Measurements from ENCODE around the gene MAP3K2. TPM values are rescaled to one million over a fixed set of nuclear protein-coding genes. Genes with fewer than 3 reads are reported as not detected.

MAP3K2 gene
- total and polyA plus RNA-seq, 2 of the 4 experiments (the other 2 are of a cell fraction) = 6.2 to 30.8 TPM

DNA sequence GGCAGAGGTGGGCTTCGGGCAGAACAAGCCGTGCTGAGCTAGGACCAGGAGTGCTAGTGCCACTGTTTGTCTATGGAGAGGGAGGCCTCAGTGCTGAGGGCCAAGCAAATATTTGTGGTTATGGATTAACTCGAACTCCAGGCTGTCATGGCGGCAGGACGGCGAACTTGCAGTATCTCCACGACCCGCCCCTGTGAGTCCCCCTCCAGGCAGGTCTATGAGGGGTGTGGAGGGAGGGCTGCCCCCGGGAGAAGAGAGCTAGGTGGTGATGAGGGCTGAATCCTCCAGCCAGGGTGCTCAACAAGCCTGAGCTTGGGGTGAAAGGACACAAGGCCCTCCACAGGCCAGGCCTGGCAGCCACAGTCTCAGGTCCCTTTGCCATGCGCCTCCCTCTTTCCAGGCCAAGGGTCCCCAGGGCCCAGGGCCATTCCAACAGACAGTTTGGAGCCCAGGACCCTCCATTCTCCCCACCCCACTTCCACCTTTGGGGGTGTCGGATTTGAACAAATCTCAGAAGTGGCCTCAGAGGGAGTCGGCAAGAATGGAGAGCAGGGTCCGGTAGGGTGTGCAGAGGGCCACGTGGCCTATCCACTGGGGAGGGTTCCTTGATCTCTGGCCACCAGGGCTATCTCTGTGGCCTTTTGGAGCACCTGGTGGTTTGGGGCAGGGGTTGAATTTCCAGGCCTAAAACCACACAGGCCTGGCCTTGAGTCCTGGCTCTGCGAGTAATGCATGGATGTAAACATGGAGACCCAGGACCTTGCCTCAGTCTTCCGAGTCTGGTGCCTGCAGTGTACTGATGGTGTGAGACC, 30.7 kb upstream of the MAP3K2 start, which contains the start of gene PROC:
Gene PROC (plus strand): TSS at position 128 of the 812 bp plus-strand sequence. CDS start 1,516 bp downstream, outside the sequence.
- H3K9me3 ChIP-seq (ENCODE audit: control insufficient read depth, insufficient read depth, low read length) = no peaks in the 10 kb centered on the region
- peaks cover 24% of the 10 kb centered on the region for H3K27me3 ChIP-seq (ENCODE audit: control insufficient read depth, insufficient read depth, low read length)
- no peak within 1 kb of the TSS for H4K91ac ChIP-seq (ENCODE audit: insufficient read depth, low read depth, low read length)
- no peak within 1 kb of the TSS for H3K9ac ChIP-seq (ENCODE audit: low read depth, low read length)
- 86% methylated on average over 4 of the region's 16 CpGs; no CpG with 5 or more reads in 1 of the 2 experiments for WGBS, 2 experiments (ENCODE audit: extremely low coverage in 2 of 2, insufficient read length in 1 of 2)
- no TSS peak for BruUV-seq (replicated peaks)
- DNase-seq (no peak), ATAC-seq (ENCODE audit: low read depth) (no peak)
- no peak within 1 kb of the TSS for H3K23ac ChIP-seq (ENCODE audit: low read depth, low read length)
- no peak within 1 kb of the TSS for H2BK5ac ChIP-seq (ENCODE audit: low read depth, low read length, poor library complexity, severe bottlenecking)
- H2AK9ac ChIP-seq (replicated peaks; ENCODE audit: low read depth, low read length, poor library complexity) = no peak within 1 kb of the TSS
- no peak within 1 kb of the TSS; the same call in 1 of the 2 replicates for H3K4ac ChIP-seq (ENCODE audit: low read depth, low read length)
- no peak within 1 kb of the TSS for H3K27ac ChIP-seq (ENCODE audit: insufficient read depth, low read length)
- no peak within 1 kb of the TSS for H2BK20ac ChIP-seq (ENCODE audit: low read depth, low read length)
- H4K20me1 ChIP-seq (ENCODE audit: insufficient read depth, low read length) = no peaks in the 10 kb centered on the region; the same call in 1 of the 2 replicates
- in situ Hi-C loops (cut with MboI; ENCODE audit: low sequenced_read_pairs) = no loop called here
- H3K4me1 ChIP-seq (ENCODE audit: control insufficient read depth, insufficient read depth, low read length) = peaks cover 12% of the 10 kb centered on the region
- H3K79me1 ChIP-seq (ENCODE audit: low read depth in 1 of 2, low read length in 2 of 2) = peaks cover 0 to 4% of the 10 kb centered on the region in 2 experiments; a peak in 1 of 4 replicates
- H4K5ac ChIP-seq (ENCODE audit: low read depth, low read length) = no peak within 1 kb of the TSS
- ChIA-PET CTCF (no interaction called here), POLR2A (ENCODE audit: unreplicated experiment) (no interaction called here)
- H2BK120ac ChIP-seq (ENCODE audit: low read depth, low read length) = no peak within 1 kb of the TSS
- H3K9me1 ChIP-seq (ENCODE audit: insufficient read depth, low read length) = peaks cover 11% of the 10 kb centered on the region; the same call in 1 of the 2 replicates
- dilution Hi-C loops (cut with HindIII; ENCODE audit: low sequenced_read_pairs, unreplicated experiment) = no loop called here
- H3K4me2 ChIP-seq (ENCODE audit: low read depth, low read length) = no peak within 1 kb of the TSS
- no peak within 1 kb of the TSS; the same call in 2 of the 3 replicates for H2BK15ac ChIP-seq (ENCODE audit: low read depth, low read length)
- peak within 1 kb of the TSS; percentile 43; the same call in 1 of the 2 replicates for H2AK5ac ChIP-seq (ENCODE audit: low read depth, low read length)
- peak within 1 kb of the TSS; percentile 49 for H2AFZ ChIP-seq (replicated peaks; ENCODE audit: low read length, poor library complexity)
- H3K4me3 ChIP-seq (ENCODE audit: insufficient read depth, low read depth, low read length) = no peak within 1 kb of the TSS
- intact Hi-C loops (cut with micrococcal nuclease) = no loop called here
- no peak within 1 kb of the TSS for H4K8ac ChIP-seq (ENCODE audit: low read depth in 2 of 2, low read length in 2 of 2)
- H3K36me3 ChIP-seq (ENCODE audit: control insufficient read depth, insufficient read depth, low read length) = no peaks in the 10 kb centered on the region
- H3K56ac ChIP-seq (ENCODE audit: extremely low read depth, insufficient read depth, low read length) = no peak within 1 kb of the TSS
- no peak within 1 kb of the TSS for H3K18ac ChIP-seq (ENCODE audit: low read depth, low read length)
- H3K14ac ChIP-seq (replicated peaks; ENCODE audit: low read depth, low read length) = no peak within 1 kb of the TSS
- no peak for TF ChIP-seq MXI1 (IDR thresholded peaks at IDR 0.05; ENCODE audit: borderline replicate concordance, low read depth, low read length)
- TF ChIP-seq SMC3 (IDR thresholded peaks at IDR 0.05; ENCODE audit: low read depth, low read length) = no peak
- no peak for TF ChIP-seq POLR2A (IDR thresholded peaks at IDR 0.05; ENCODE audit: low read depth, low read length)
- TF ChIP-seq MAZ (IDR thresholded peaks at IDR 0.05; ENCODE audit: borderline replicate concordance, low read depth, low read length) = no peak
- no peak for TF ChIP-seq CEBPB (IDR thresholded peaks at IDR 0.05; ENCODE audit: low read depth, low read length)
- TF ChIP-seq RAD21 (IDR thresholded peaks at IDR 0.05; ENCODE audit: low read length) = no peak
- TF ChIP-seq, protein P1, sequence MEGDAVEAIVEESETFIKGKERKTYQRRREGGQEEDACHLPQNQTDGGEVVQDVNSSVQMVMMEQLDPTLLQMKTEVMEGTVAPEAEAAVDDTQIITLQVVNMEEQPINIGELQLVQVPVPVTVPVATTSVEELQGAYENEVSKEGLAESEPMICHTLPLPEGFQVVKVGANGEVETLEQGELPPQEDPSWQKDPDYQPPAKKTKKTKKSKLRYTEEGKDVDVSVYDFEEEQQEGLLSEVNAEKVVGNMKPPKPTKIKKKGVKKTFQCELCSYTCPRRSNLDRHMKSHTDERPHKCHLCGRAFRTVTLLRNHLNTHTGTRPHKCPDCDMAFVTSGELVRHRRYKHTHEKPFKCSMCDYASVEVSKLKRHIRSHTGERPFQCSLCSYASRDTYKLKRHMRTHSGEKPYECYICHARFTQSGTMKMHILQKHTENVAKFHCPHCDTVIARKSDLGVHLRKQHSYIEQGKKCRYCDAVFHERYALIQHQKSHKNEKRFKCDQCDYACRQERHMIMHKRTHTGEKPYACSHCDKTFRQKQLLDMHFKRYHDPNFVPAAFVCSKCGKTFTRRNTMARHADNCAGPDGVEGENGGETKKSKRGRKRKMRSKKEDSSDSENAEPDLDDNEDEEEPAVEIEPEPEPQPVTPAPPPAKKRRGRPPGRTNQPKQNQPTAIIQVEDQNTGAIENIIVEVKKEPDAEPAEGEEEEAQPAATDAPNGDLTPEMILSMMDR (conservative IDR thresholded peaks at IDR 0.05; ENCODE audit: low read depth, low read length) = no peak
- no peak for TF ChIP-seq BHLHE40 (IDR thresholded peaks at IDR 0.05; ENCODE audit: low read depth, low read length)
- TF ChIP-seq CHD1 (IDR thresholded peaks at IDR 0.05; ENCODE audit: low read depth, low read length) = no peak
- TF ChIP-seq, protein P2, sequence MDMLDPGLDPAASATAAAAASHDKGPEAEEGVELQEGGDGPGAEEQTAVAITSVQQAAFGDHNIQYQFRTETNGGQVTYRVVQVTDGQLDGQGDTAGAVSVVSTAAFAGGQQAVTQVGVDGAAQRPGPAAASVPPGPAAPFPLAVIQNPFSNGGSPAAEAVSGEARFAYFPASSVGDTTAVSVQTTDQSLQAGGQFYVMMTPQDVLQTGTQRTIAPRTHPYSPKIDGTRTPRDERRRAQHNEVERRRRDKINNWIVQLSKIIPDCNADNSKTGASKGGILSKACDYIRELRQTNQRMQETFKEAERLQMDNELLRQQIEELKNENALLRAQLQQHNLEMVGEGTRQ (IDR thresholded peaks at IDR 0.05; ENCODE audit: low read depth, low read length) = no peak
- no peak for TF ChIP-seq RCOR1 (IDR thresholded peaks at IDR 0.05; ENCODE audit: insufficient replicate concordance, low read length)
- no peak for TF ChIP-seq MAFK (IDR thresholded peaks at IDR 0.05; ENCODE audit: low read depth, low read length)
- no peak for TF ChIP-seq FOS (IDR thresholded peaks at IDR 0.05; ENCODE audit: low read depth, low read length)
- no peak for TF ChIP-seq RFX5 (IDR thresholded peaks at IDR 0.05; ENCODE audit: low read depth, low read length)
- TF ChIP-seq, protein P3, sequence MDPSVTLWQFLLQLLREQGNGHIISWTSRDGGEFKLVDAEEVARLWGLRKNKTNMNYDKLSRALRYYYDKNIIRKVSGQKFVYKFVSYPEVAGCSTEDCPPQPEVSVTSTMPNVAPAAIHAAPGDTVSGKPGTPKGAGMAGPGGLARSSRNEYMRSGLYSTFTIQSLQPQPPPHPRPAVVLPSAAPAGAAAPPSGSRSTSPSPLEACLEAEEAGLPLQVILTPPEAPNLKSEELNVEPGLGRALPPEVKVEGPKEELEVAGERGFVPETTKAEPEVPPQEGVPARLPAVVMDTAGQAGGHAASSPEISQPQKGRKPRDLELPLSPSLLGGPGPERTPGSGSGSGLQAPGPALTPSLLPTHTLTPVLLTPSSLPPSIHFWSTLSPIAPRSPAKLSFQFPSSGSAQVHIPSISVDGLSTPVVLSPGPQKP (IDR thresholded peaks at IDR 0.05; ENCODE audit: borderline replicate concordance, low read depth, low read length) = no peak
